GM21576 (cell line): ENCODE results near the gene ADGRG1.

ENCODE experiments used
- ATAC-seq: cut with Tn5 transposase; IDR thresholded peaks from one replicate; pipeline ENCODE4 v1.9.1; 2021; ENCODE audit warnings: mild to moderate bottlenecking, moderate library complexity; ENCODE audit not compliant: unreplicated experiment

ADGRG1 gene

DNA sequence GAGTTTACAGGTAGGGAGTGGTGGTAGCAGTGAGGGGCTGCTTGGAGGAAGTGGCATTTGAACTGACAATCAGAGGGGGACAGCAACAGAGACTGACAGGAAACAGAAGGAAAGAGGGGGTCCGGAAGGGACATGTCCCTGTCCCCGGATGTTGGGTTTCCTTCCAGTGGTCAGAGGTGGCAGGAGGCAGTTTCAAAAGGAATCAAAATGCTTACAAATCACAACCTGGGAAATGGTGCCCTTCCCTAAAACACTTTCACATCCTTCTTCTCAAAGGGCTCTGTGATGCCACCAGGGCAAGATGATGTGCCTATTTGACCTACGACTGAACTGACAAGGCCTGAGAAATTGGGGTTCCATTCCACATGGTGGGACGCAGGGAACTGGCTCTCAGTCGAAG, 19.7 kb downstream of the ADGRG1 start:
- no peak for ATAC-seq

DNA sequence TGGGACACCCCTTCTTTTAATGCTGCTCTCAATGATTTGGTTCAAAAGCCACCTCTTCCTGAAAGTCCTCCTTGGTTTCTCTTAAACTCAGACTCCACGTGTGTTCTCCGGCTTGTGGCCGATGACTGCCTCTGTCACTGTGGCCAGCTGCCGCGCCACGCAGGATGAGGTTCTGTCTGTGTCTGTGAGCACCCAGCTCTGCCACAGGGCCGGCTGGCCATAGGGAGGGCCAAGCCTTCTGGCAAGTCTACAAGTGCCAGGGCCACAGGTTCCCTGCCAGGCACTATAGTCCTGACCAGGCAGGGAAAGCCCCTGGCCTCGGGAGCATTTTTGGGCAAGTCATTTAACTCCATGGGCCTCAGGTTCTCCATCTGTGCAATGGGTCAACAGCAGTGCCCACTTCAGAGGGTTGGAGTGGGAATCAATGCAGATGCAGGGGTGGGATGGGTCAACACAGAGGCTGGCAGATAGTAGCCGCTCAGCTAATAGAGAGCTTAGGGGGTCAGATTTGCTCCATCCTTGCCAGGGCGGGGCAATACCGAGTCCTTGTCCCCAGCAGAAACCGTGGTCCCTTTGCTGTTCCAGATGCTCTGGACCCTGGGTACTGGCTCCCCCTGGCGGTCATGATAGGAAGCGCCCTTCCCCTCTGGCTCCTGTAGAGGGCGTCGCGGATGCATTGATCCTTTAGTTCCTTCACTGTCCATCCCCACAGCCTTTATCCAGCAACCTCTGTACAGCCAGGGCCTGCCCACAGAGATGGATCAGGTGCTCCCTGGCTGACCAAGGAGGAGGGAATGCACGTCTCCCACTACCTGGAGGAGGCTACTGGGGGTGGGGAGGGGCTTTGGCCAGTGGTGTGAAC, 20.4 kb downstream of the ADGRG1 start:
- peak; percentile 50 for ATAC-seq

DNA sequence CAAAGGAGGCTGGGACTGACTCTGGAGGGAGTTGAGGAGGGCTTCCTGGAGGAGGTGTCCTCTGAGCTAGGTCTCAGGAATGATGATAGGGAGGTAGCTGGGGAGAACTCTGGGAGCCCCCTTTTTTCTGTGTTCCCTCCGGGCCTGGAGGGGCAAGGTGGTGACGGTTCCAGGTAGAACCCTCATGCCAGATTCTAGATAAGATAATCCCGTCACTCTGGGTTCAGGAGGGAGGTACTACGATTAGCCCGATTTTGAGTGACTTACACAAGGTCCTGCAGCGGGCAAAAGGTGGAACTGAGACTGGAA, 21.0 kb downstream of the ADGRG1 start:
- ATAC-seq = no peak

DNA sequence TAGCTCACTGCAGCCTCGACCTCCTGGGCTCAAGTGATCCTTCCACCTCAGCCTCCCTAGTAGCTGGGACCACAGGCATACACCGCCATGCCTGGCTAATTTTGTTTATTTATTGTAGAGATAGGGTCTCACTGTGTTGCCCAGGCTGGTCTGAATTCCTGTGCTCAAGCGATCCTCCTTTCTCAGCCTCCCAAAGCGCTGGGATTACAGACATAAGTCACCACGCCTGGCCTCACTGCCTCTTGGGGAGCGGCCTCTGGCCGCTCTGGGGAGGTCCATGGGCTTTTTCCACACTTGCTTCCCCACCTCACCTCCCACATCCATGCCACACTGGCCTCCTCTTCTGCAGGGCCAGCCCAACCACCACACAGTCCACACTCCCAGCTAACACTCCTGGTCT, 21.4 kb downstream of the ADGRG1 start:
- ATAC-seq = no peak

DNA sequence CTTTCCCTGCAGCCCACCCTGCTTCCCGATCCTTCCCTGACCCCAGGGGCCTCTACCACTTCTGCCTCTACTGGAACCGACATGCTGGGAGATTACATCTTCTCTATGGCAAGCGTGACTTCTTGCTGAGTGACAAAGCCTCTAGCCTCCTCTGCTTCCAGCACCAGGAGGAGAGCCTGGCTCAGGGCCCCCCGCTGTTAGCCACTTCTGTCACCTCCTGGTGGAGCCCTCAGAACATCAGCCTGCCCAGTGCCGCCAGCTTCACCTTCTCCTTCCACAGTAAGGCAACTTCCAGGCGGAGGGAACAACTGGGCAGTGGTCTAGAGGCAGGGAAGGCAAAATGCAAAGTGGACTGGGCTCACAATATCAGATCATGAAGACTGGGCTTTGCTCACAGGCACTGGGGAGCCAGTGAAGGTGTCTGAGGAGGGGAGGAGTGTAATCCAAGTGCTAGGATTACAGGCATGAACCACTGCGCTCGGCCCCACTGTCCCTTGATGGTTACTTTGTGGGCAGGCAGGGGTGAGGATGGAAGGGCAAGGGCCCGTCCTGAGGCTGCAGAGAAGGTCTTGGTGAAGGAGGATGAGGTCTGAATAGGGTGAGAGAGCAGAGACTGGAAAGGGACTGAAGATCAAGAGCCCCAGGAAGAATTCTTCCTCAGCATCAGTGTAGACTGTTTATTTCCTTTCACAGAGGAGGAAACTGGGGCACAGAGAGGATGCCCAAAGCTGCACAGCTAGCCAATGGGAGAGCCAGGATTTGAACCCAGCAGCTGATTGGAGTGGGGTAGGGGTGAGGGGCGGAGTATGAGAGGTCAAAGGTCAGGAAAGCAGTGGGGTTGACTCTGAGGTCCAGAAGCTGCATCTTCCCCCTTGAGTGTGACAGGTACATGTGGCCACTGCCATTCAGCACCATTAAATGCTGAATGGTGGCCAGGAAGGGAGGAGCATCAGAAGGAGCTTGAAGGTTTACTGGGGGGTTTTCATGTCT, 23.2 kb downstream of the ADGRG1 start:
- no peak for ATAC-seq

DNA sequence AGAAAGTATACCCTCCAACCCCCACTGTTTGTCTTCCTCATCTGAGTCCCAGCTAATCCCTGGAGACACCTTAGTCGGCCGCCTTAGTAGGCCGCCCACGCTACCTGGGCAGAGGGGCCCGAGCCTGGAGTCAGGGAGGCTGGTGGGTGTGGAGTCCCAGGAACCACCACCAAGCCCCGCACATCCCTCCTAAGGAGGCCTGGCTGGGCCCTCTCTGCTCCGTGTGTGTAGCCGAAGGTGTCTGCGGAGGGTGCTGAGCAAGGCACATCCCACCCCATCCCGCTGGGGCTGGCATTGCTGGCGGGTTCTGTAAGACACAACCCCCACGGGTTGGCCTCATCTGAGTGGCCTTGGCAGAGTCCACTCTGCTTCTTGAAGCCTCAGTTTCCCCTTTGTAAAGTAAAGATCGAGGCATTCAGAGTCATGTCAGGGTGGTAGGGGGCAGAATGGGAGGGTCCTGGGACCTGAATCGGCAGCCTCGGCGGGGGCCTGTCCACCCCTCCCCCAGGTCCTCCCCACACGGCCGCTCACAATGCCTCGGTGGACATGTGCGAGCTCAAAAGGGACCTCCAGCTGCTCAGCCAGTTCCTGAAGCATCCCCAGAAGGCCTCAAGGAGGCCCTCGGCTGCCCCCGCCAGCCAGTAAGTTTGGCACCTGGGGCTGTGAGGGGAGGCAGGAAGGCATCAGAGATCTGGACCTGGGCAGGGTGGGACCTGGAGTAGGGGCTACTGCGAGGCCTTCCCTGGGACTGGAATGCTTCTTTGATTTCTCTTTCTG, 24.5 kb downstream of the ADGRG1 start:
- no peak for ATAC-seq

DNA sequence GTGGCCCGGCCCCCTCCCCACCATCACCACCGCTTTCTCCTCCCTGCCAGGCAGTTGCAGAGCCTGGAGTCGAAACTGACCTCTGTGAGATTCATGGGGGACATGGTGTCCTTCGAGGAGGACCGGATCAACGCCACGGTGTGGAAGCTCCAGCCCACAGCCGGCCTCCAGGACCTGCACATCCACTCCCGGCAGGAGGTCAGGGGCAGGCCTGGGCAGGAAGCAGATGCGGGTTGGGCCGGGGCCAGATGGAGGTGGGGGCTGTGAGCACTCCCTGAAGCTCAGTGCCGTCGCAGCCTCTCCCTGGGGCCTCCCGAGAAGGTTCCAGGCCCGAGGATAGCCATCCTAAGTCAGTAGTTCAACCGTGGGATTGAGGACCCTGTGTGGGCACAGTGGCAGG, 25.5 kb downstream of the ADGRG1 start:
- ATAC-seq = no peak

DNA sequence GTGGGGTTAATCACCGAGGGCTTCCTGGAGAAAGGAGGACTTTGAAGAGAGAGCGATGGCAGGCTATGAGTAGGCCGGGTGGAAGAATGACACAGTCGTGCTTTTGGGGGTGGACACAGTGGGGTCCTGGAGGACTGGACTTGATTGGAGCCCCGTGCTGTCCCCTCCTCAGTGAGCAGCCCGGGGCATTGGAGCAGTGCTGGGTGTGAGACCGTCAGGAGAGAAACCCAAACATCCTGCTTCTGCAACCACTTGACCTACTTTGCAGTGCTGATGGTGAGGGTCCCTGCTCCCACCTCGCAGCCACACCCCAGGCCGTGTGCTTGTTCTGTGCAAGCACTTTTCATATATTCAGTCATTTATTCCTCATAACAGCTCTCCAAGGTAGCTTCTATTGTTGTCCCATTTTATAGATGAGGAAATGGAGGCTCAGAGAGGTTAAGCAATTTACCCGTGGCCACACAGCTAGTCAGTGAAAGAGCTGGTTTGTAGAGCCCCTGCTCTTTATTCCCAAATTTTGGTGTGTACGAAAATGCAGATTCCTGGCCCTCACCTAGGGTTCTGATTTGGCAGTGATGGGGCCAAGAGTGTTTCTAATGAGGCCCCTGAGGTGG, 28.0 kb downstream of the ADGRG1 start:
- ATAC-seq = no peak

DNA sequence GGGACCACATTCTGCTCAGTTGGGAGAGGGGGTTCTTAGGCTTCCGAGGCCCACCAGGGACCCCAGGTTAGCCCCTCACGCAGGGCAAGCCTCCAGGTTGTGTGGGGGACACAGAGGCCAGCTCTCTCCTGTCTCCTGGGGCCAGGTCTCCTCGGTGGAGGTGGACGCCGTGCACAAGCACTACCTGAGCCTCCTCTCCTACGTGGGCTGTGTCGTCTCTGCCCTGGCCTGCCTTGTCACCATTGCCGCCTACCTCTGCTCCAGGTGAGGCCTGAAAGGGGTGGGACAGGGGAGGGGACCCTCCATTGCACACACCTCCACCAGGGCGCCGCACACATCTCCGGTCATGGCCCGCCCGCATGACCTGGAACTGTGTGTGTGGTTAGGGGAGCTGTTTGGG, 28.8 kb downstream of the ADGRG1 start:
- ATAC-seq = no peak

DNA sequence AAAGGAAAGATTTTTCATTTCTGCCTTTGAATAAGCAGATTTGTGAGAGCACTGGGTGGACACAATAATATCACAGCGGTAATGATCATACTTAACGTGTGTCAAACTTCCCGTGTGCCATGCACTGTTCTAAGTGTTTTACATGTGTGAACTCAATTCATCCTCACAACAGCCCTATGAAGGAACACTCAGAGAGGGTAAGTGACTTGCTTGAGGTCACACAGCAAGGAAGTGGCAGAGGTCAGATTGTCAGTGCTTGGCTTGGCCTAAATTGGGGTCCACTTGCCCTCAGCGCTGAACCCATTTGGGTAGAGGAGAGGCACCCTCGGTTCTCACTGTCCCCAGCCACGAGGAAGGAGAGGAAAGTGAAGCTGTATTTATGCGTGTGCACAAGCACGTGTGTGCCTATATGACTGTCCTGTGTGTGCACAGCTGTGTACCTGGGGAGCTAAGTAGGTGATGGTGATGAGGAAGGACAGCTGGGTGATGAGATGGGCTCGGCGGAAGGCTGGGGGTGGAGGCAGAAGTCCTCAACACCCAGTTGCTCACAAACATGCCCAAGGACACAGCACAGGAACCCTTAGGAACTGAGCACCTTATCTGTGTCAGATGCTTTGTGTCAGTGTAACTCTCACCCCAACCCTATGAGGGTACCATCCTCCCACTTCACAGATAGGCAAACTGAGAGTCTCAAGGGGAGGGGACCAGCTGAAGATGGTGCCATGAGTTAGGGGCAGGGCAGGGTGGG, 29.9 kb downstream of the ADGRG1 start:
- no peak for ATAC-seq

DNA sequence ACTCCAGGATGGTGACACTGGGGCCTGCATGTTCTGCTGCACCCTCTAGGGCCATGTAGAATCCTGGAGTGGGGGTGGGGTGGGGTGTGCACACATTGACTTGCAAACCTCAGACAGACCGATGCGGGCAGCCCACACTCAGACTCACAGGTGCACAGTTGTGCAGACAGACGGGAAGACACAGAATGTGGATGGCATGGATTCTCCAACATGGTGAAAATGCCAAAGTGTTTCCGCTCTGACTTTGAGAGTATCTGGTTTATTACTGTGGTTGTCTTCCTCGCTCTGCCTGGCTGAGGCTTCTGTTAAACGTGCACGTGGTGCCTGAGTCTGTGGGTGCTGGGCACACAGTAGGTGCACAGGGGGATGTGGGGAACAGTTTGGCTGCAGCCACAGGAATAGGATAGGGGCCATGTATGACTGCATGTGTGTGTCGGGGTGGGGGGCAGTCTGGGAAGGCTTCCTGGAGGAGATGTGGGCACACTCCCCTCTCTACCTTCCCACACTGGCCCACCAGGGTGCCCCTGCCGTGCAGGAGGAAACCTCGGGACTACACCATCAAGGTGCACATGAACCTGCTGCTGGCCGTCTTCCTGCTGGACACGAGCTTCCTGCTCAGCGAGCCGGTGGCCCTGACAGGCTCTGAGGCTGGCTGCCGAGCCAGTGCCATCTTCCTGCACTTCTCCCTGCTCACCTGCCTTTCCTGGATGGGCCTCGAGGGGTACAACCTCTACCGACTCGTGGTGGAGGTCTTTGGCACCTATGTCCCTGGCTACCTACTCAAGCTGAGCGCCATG, 30.6 kb downstream of the ADGRG1 start:
- no peak for ATAC-seq

DNA sequence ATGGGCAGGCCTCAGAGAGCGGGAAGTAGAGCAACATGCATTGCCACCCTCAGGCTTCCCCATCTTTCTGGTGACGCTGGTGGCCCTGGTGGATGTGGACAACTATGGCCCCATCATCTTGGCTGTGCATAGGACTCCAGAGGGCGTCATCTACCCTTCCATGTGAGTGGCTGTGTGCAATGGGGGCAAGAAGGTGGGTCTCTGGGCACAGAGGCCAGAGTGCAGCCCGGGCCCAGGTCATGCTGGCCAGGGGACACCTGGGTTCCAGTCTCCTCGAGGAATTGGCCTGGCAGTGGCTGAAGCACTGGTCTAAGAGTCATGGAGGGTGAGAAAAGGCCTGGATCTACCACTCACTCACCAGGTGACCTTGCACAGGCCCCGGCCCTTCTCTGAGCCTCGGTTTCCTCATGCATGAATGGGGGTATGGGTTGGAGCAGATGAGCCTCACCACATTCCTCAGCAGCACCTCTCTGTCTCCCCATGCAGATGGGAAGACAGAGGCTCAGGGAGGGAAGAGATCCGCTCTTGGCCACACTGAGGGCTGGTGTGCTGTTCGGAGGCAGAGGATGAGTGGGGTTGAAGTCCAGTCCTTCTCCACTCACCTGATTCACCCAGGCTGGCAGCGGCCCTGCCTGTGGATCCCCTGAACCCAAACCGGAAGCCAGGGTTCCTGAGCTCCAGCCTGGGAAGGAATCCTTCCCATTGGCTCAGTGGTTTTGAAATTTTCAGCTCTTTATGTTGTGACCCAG, 32.5 kb downstream of the ADGRG1 start:
- no peak for ATAC-seq

DNA sequence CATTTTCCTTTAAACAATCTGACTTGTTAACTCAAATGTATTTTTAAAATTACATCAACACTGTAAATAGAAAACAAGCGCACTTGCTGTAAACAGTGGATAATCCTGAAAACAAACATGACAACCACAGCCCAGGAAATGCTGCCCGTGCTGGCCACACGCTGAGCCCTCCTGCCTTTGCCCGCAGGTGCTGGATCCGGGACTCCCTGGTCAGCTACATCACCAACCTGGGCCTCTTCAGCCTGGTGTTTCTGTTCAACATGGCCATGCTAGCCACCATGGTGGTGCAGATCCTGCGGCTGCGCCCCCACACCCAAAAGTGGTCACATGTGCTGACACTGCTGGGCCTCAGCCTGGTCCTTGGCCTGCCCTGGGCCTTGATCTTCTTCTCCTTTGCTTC, 33.1 kb downstream of the ADGRG1 start:
- ATAC-seq = no peak

DNA sequence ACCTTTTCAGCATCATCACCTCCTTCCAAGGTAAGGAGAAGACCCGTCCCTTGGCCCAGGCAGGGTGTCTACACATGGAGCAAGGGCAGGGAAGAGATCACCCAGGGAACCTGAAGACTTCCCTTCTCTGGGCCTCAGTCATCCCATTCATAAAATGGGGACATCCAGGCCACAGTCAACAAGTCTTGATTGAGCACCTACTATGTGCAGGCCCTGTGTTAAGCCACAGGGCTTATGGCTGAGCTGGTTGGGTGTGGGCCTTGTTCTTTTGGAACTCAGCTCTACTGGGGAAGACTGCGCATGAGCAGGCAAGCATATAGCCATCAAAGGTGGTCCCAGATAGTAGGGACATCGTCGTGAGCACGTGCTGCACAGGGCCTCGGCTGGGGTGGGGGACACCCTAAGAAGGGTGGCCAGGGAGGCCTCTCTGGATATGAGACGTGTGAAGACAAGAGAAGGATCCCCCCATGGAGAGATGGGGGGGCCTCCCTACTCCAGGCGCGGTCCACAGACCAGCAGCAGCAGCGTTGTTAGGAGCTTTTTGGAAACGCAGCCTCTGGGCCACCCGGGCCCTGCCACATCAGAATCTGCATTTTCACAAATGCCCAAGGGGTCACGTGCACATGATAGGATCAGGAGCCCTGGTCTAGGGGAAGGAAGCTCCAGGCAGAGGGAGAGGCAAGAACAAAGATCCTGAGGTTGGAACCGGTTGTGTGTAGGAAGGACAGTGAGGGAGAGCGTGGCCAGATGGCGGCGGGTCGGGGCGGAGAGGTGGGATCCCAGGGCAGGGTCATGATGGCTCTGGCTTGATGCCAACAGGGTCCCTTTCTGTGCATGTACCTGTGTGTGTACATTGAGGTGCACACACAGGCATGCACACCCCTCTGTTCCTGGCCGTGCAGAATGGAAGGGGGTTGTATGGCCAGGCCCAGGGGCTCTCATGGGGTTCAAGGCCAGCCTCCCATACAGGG, 33.8 kb downstream of the ADGRG1 start:
- no peak for ATAC-seq

DNA sequence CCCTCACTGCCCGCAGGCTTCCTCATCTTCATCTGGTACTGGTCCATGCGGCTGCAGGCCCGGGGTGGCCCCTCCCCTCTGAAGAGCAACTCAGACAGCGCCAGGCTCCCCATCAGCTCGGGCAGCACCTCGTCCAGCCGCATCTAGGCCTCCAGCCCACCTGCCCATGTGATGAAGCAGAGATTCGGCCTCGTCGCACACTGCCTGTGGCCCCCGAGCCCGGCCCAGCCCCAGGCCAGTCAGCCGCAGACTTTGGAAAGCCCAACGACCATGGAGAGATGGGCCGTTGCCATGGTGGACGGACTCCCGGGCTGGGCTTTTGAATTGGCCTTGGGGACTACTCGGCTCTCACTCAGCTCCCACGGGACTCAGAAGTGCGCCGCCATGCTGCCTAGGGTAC, 35.0 kb downstream of the ADGRG1 start:
- no peak for ATAC-seq

DNA sequence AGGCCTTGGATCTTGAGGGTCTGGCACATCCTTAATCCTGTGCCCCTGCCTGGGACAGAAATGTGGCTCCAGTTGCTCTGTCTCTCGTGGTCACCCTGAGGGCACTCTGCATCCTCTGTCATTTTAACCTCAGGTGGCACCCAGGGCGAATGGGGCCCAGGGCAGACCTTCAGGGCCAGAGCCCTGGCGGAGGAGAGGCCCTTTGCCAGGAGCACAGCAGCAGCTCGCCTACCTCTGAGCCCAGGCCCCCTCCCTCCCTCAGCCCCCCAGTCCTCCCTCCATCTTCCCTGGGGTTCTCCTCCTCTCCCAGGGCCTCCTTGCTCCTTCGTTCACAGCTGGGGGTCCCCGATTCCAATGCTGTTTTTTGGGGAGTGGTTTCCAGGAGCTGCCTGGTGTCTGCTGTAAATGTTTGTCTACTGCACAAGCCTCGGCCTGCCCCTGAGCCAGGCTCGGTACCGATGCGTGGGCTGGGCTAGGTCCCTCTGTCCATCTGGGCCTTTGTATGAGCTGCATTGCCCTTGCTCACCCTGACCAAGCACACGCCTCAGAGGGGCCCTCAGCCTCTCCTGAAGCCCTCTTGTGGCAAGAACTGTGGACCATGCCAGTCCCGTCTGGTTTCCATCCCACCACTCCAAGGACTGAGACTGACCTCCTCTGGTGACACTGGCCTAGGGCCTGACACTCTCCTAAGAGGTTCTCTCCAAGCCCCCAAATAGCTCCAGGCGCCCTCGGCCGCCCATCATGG, 35.7 kb downstream of the ADGRG1 start:
- ATAC-seq = no peak

DNA sequence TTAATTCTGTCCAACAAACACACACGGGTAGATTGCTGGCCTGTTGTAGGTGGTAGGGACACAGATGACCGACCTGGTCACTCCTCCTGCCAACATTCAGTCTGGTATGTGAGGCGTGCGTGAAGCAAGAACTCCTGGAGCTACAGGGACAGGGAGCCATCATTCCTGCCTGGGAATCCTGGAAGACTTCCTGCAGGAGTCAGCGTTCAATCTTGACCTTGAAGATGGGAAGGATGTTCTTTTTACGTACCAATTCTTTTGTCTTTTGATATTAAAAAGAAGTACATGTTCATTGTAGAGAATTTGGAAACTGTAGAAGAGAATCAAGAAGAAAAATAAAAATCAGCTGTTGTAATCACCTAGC, 36.2 kb downstream of the ADGRG1 start:
- ATAC-seq = no peak
